ENCODE data around the gene PRDX2. TPM values are rescaled to one million over a fixed set of nuclear protein-coding genes. Genes with fewer than 3 reads are reported as not detected.
A peak's percentile ranks its signal among the peaks of the same experiment; 100 is the strongest.

Gene PRDX2
- total RNA-seq, 1 donor from 2014 or later, result 280 TPM

GRCh38 chr19:12759686-12760085 lies 41.9 kb downstream of the PRDX2 start:
- Mint-ChIP-seq H3K27ac (no peak overlapping the region), H3K4me1 (ENCODE audit: low read depth) (peaks cover 5% of the 10 kb centered on the region), H3K9me3 (no peaks in the 10 kb centered on the region), H3K36me3 (ENCODE audit: low read depth) (no peaks in the 10 kb centered on the region), H3K4me3 (no peak overlapping the region), H3K27me3 (ENCODE audit: insufficient read depth) (peaks cover 8% of the 10 kb centered on the region)
- DNase-seq (ENCODE audit: low spot score), result no peak
- intact Hi-C loops (cut with micrococcal nuclease), result loop anchor here (1.0 kb wide), 2 partner anchors 37 to 88 kb away; no protein-coding TSS in a partner anchor

- no peaks in the 10 kb centered on the region for H3K9me3 Mint-ChIP-seq
- no peak overlapping the region for H3K27ac Mint-ChIP-seq
- intact Hi-C loops (cut with micrococcal nuclease), result loop anchor here (1.0 kb wide), 3 partner anchors 24 to 193 kb away; no protein-coding TSS in a partner anchor
- peak overlapping the region; percentile 53 for H3K4me3 Mint-ChIP-seq
- H3K27me3 Mint-ChIP-seq (ENCODE audit: insufficient read depth), result peaks cover 8% of the 10 kb centered on the region
- no peaks in the 10 kb centered on the region for H3K36me3 Mint-ChIP-seq (ENCODE audit: low read depth)
- peak; percentile 68 for DNase-seq (ENCODE audit: low spot score)
- peaks cover 5% of the 10 kb centered on the region for H3K4me1 Mint-ChIP-seq (ENCODE audit: low read depth)
Measured at GRCh38 chr19:12757544-12758274, 43.9 kb downstream of the PRDX2 start.

- no peak for DNase-seq (ENCODE audit: low spot score)
- H3K27ac Mint-ChIP-seq, result no peak overlapping the region
- intact Hi-C loops (cut with micrococcal nuclease), result no loop called here
- H3K4me1 Mint-ChIP-seq (ENCODE audit: low read depth), result peaks cover 5% of the 10 kb centered on the region
- H3K27me3 Mint-ChIP-seq (ENCODE audit: insufficient read depth), result peaks cover 10% of the 10 kb centered on the region
- peak overlapping the region; percentile 22 for H3K4me3 Mint-ChIP-seq
- no peaks in the 10 kb centered on the region for H3K36me3 Mint-ChIP-seq (ENCODE audit: low read depth)
- H3K9me3 Mint-ChIP-seq, result no peaks in the 10 kb centered on the region
Measured at GRCh38 chr19:12756150-12756883, 45.3 kb downstream of the PRDX2 start.

GRCh38 chr19:12754465-12755196 lies 47.0 kb downstream of the PRDX2 start:
- intact Hi-C loops (cut with micrococcal nuclease), result no loop called here
- H3K4me3 Mint-ChIP-seq, result no peak overlapping the region
- H3K36me3 Mint-ChIP-seq (ENCODE audit: low read depth), result no peaks in the 10 kb centered on the region
- H3K4me1 Mint-ChIP-seq (ENCODE audit: low read depth), result peaks cover 5% of the 10 kb centered on the region
- no peak overlapping the region for H3K27ac Mint-ChIP-seq
- no peak for DNase-seq (ENCODE audit: low spot score)
- H3K27me3 Mint-ChIP-seq (ENCODE audit: insufficient read depth), result peaks cover 10% of the 10 kb centered on the region
- no peaks in the 10 kb centered on the region for H3K9me3 Mint-ChIP-seq

GRCh38 chr19:12752056-12752781 lies 49.4 kb downstream of the PRDX2 start:
- DNase-seq (ENCODE audit: low spot score), result no peak
- Mint-ChIP-seq H3K4me3 (no peak overlapping the region), H3K36me3 (ENCODE audit: low read depth) (peaks cover 12% of the 10 kb centered on the region), H3K4me1 (ENCODE audit: low read depth) (peaks cover under 1% of the 10 kb centered on the region), H3K27me3 (ENCODE audit: insufficient read depth) (peaks cover 5% of the 10 kb centered on the region), H3K27ac (no peak overlapping the region), H3K9me3 (peaks cover 6% of the 10 kb centered on the region)
- intact Hi-C loops (cut with micrococcal nuclease), result no loop called here

- intact Hi-C loops (cut with micrococcal nuclease), result no loop called here
- Mint-ChIP-seq H3K36me3 (ENCODE audit: low read depth) (peaks cover 15% of the 10 kb centered on the region), H3K9me3 (peaks cover 6% of the 10 kb centered on the region), H3K4me1 (ENCODE audit: low read depth) (no peaks in the 10 kb centered on the region), H3K4me3 (no peak within 1 kb of the TSS), H3K27me3 (ENCODE audit: insufficient read depth) (peaks cover 5% of the 10 kb centered on the region), H3K27ac (no peak within 1 kb of the TSS)
- DNase-seq (ENCODE audit: low spot score), result no peak
Measured at GRCh38 chr19:12751635-12752034, 50.0 kb downstream of the PRDX2 start, which contains the start of gene BEST2. Gene BEST2 (plus strand): TSS chr19:12751791. CDS start chr19:12752593, 802 bp downstream.

- DNase-seq (ENCODE audit: low spot score), result no peak
- Mint-ChIP-seq H3K9me3 (peaks cover 6% of the 10 kb centered on the region), H3K4me3 (no peak overlapping the region), H3K4me1 (ENCODE audit: low read depth) (no peaks in the 10 kb centered on the region), H3K36me3 (ENCODE audit: low read depth) (peaks cover 15% of the 10 kb centered on the region), H3K27me3 (ENCODE audit: insufficient read depth) (peaks cover 5% of the 10 kb centered on the region), H3K27ac (no peak overlapping the region)
- intact Hi-C loops (cut with micrococcal nuclease), result no loop called here
Measured at GRCh38 chr19:12750851-12751250, 50.7 kb downstream of the PRDX2 start.

- Mint-ChIP-seq H3K9me3 (peaks cover 6% of the 10 kb centered on the region), H3K4me3 (no peak overlapping the region), H3K27me3 (ENCODE audit: insufficient read depth) (peaks cover 5% of the 10 kb centered on the region), H3K27ac (no peak overlapping the region), H3K36me3 (ENCODE audit: low read depth) (peaks cover 18% of the 10 kb centered on the region), H3K4me1 (ENCODE audit: low read depth) (no peaks in the 10 kb centered on the region)
- intact Hi-C loops (cut with micrococcal nuclease), result no loop called here
- DNase-seq (ENCODE audit: low spot score), result no peak
Measured at GRCh38 chr19:12749938-12750521, 51.6 kb downstream of the PRDX2 start.

- Mint-ChIP-seq H3K27ac (no peak overlapping the region), H3K4me1 (ENCODE audit: low read depth) (no peaks in the 10 kb centered on the region), H3K36me3 (ENCODE audit: low read depth) (peaks cover 22% of the 10 kb centered on the region), H3K4me3 (no peak overlapping the region), H3K27me3 (ENCODE audit: insufficient read depth) (peaks cover 5% of the 10 kb centered on the region), H3K9me3 (peaks cover 6% of the 10 kb centered on the region)
- no peak for DNase-seq (ENCODE audit: low spot score)
- intact Hi-C loops (cut with micrococcal nuclease), result no loop called here
Measured at GRCh38 chr19:12748489-12748888, 53.1 kb downstream of the PRDX2 start.

Other genes with a start within 250 kb of the PRDX2 start
- 9.2 and 9.4 TPM in 2 replicates for gene ZNF490, start 191.0 kb downstream of the PRDX2 start, total RNA-seq
- 23.5 and 29.0 TPM in 2 replicates for gene ZNF791, start 190.9 kb downstream of the PRDX2 start, total RNA-seq
- gene MAN2B1, start 135.1 kb downstream of the PRDX2 start, total RNA-seq, result 132 and 143 TPM in 2 replicates
- 25.6 and 27.1 TPM in 2 replicates for gene WDR83, start 135.0 kb downstream of the PRDX2 start, total RNA-seq
- gene DHPS, start 119.9 kb downstream of the PRDX2 start, total RNA-seq, result 144 and 147 TPM in 2 replicates
- gene GNG14, start 113.8 kb downstream of the PRDX2 start, total RNA-seq, result 0.73 TPM in 1 of 2 replicates, not detected in the other
- gene FBXW9, start 105.2 kb downstream of the PRDX2 start, total RNA-seq, result 11.8 and 12.2 TPM in 2 replicates
- gene TNPO2, start 77.9 kb downstream of the PRDX2 start, total RNA-seq, result 152 and 153 TPM in 2 replicates
- gene TRIR, start 67.1 kb downstream of the PRDX2 start, total RNA-seq, result 231 and 239 TPM in 2 replicates
- 68.0 and 70.9 TPM in 2 replicates for gene GET3, start 64.3 kb downstream of the PRDX2 start, total RNA-seq
- gene BEST2, start 50.0 kb downstream of the PRDX2 start, total RNA-seq, result 0.12 TPM in 1 of 2 replicates, not detected in the other
- gene HOOK2, start 26.2 kb downstream of the PRDX2 start, total RNA-seq, result 13.3 and 15.7 TPM in 2 replicates
- 311 and 312 TPM in 2 replicates for gene JUNB, start 10.3 kb downstream of the PRDX2 start, total RNA-seq
- 28.0 and 28.1 TPM in 2 replicates for gene THSD8, start 269 bp upstream of the PRDX2 start, total RNA-seq
- gene RNASEH2A, start 4.8 kb upstream of the PRDX2 start, total RNA-seq, result 36.1 and 37.5 TPM in 2 replicates
- gene RTBDN, start 32.8 kb upstream of the PRDX2 start, total RNA-seq, result not detected in 2 replicates
- gene MAST1, start 36.7 kb upstream of the PRDX2 start, total RNA-seq, result 1.4 and 1.7 TPM in 2 replicates
- gene DNASE2, start 79.6 kb upstream of the PRDX2 start, total RNA-seq, result 22.9 and 23.7 TPM in 2 replicates
- gene KLF1, start 85.4 kb upstream of the PRDX2 start, total RNA-seq, result 0.80 and 1.3 TPM in 2 replicates
- 65.9 and 68.8 TPM in 2 replicates for gene GCDH, start 89.4 kb upstream of the PRDX2 start, total RNA-seq
- 1.9 and 4.1 TPM in 2 replicates for gene SYCE2, start 117.5 kb upstream of the PRDX2 start, total RNA-seq
- gene FARSA, start 131.9 kb upstream of the PRDX2 start, total RNA-seq, result 217 and 220 TPM in 2 replicates
- gene CALR, start 136.8 kb upstream of the PRDX2 start, total RNA-seq, result 913 and 933 TPM in 2 replicates
- gene RAD23A, start 144.1 kb upstream of the PRDX2 start, total RNA-seq, result 197 and 202 TPM in 2 replicates
- 32.1 and 33.2 TPM in 2 replicates for gene GADD45GIP1, start 155.4 kb upstream of the PRDX2 start, total RNA-seq
- 0.10 TPM in 2 replicates for gene DAND5, start 167.8 kb upstream of the PRDX2 start, total RNA-seq
- gene NFIX, start 193.7 kb upstream of the PRDX2 start, total RNA-seq, result 4.5 and 8.0 TPM in 2 replicates